ENCODE data around the gene SSTR3.

- TF ChIP-seq CTCF (conservative IDR thresholded peaks at IDR 0.05; ENCODE audit: low read depth, low read length) (no peak), EZH2 (IDR thresholded peaks at IDR 0.05; ENCODE audit: borderline replicate concordance, low read depth, low read length, poor library complexity, severe bottlenecking) (no peak)
These were observed 42.9 kb downstream of the SSTR3 start for GRCh38 chr22:37169406-37169805.
